ENCODE measurements around the gene SNRNP48.

SNRNP48 gene

GRCh38 chr6:7636151-7636550 lies 46.2 kb downstream of the SNRNP48 start:
- DNase-seq (ENCODE audit: low read depth, low spot score): no peak

GRCh38 chr6:7637533-7637932 lies 47.5 kb downstream of the SNRNP48 start:
- no peak for DNase-seq (ENCODE audit: low read depth, low spot score)

More at GRCh38 chr6:7636151-7636550, 46.2 kb downstream of the SNRNP48 start:
- no peak overlapping the region for H3K27ac ChIP-seq

GRCh38 chr6:7639427-7639826 lies 49.4 kb downstream of the SNRNP48 start:
- H3K27ac ChIP-seq: peak overlapping the region; percentile 65
- no peak for DNase-seq (ENCODE audit: low read depth, low spot score)

More at GRCh38 chr6:7637533-7637932, 47.5 kb downstream of the SNRNP48 start:
- no peak overlapping the region for H3K27ac ChIP-seq

DNA sequence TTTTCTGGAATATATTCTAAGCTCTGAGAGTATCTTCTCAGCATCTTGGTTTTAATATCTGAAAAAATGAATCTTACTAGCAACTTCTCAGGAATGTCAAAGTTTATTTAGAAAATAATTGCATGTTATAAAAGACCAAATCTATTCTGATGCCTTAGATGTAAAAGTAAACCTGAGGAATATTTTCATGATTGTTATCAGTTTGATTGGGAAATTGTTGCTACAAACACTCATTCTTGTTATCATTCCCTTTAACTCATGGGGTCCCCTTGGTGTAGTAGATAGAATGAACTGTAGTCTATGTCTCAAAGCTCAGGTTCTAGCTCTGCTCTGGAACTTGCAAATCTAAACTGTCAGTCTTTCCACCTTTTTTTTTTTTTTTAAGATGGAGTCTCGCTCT lies 50.0 kb downstream of the SNRNP48 start:
- no peak for DNase-seq (ENCODE audit: low read depth, low spot score)
- H3K27ac ChIP-seq: peak overlapping the region; percentile 65

- peak; percentile 78 for DNase-seq (ENCODE audit: low read depth, low spot score)
- H3K27ac ChIP-seq: peak overlapping the region; percentile 65
Measured at GRCh38 chr6:7640607-7641577, 50.9 kb downstream of the SNRNP48 start.

DNA sequence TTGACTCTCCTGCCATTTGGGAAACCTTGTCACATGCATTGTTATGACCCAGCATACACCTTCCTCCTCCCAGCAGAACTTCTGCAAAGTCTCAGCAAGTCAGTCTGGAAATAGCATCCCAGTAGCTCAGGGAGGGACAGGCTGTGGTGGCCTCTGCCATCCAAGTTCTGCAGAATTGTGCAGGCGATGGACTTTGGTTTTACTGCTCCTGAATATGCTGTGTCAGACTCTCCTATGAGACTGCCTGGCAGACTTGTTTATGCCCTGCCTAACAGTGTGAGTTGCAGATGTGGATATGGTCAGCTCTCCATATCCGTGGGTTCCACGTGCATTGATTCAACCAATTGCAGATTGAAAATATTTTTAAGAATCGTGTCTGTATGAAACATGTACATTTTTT lies 52.8 kb downstream of the SNRNP48 start:
- peak overlapping the region; percentile 97 for H3K27ac ChIP-seq
- DNase-seq (ENCODE audit: low read depth, low spot score): no peak

GRCh38 chr6:7644417-7644816 lies 54.4 kb downstream of the SNRNP48 start:
- DNase-seq (ENCODE audit: low read depth, low spot score): peak; percentile 83
- peak overlapping the region; percentile 97 for H3K27ac ChIP-seq

DNA sequence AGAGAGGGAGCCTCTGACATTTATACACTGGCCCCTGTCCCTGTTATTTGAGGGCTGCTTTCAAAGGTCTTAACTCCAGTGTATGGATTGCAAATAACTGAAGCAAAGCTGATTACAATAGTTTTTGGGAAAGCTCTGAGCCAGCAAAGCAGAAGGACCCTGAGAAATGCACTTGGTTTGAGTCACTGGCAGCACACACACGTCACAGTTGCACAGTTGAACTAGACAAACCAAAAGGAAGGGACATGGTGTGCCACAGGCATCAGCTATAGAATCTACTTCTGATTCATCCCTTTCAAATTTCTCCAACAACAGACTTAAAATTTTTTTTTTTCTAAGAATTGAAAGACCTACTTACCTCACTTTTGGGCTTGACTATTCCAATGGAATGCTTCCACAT lies 56.4 kb downstream of the SNRNP48 start:
- DNase-seq (ENCODE audit: low read depth, low spot score): no peak
- H3K27ac ChIP-seq: peak overlapping the region; percentile 97

DNA sequence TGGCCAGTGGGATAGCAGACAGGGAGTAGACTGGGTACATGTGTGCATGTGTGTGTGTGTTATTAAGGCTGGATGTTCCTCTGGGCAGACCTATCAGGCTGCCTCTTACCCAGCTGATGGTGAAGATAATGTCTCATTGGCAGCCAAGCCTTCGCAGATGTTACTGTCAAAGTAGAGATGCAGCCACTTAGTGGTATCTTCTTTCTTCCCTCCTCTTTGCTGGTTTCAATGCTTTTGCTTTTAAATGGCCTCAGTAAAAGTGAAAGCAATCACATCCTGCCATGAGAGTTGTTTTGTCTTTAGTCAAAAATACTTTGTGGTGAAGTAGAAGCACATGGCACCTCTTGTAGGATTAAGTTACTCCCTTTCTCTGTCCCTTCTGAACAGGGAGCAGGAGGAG lies 57.5 kb downstream of the SNRNP48 start:
- DNase-seq (ENCODE audit: low read depth, low spot score): no peak
- H3K27ac ChIP-seq: no peak overlapping the region

GRCh38 chr6:7649037-7649810 lies 59.2 kb downstream of the SNRNP48 start:
- no peak for DNase-seq (ENCODE audit: low read depth, low spot score)
- no peak overlapping the region for H3K27ac ChIP-seq

GRCh38 chr6:7650878-7651277 lies 60.9 kb downstream of the SNRNP48 start:
- DNase-seq (ENCODE audit: low read depth, low spot score): no peak
- H3K27ac ChIP-seq: no peak overlapping the region

GRCh38 chr6:7652957-7653356 lies 63.0 kb downstream of the SNRNP48 start:
- H3K27ac ChIP-seq: no peak overlapping the region
- DNase-seq (ENCODE audit: low read depth, low spot score): no peak

- H3K27ac ChIP-seq: no peak overlapping the region
- DNase-seq (ENCODE audit: low read depth, low spot score): no peak
Measured at GRCh38 chr6:7656355-7656754, 66.4 kb downstream of the SNRNP48 start.

DNA sequence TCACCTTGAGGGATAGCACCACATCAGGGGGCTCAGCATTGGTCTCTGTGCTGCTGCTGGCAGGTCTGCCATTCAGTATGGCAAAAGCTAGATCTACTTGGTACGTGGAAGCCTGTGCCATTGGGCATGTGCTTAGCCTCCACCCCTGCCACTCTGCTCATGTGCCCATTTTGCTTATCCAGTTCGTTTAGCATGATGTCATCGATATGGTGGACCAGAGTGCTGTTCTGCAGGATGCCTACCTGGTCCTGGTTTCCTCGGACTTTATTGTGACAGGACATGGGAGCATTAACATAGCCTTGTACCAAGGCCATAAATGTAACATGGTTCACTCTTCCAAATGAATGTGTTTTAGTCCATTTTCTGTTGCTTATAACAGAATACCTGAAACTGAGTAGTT lies 68.5 kb downstream of the SNRNP48 start:
- H3K27ac ChIP-seq: no peak overlapping the region
- DNase-seq (ENCODE audit: low read depth, low spot score): no peak

GRCh38 chr6:7661364-7661763 lies 71.4 kb downstream of the SNRNP48 start:
- no peak overlapping the region for H3K27ac ChIP-seq
- no peak for DNase-seq (ENCODE audit: low read depth, low spot score)
